ENCODE data around the gene CIPC.

Gene CIPC

GRCh38 chr14:77142005-77142800, 44.1 kb downstream of the CIPC start:
- DNase-seq (ENCODE audit: low read depth) = no peak
- in situ Hi-C loops (cut with HindIII; ENCODE audit: low sequenced_read_pairs) = no loop called here
- peak overlapping the region; percentile 31 for H3K4me3 ChIP-seq (ENCODE audit: low read depth, low read length)

GRCh38 chr14:77143071-77143470, 45.0 kb downstream of the CIPC start:
- in situ Hi-C loops (cut with HindIII; ENCODE audit: low sequenced_read_pairs) = no loop called here
- no peak for TF ChIP-seq CTCF (IDR thresholded peaks at IDR 0.05; ENCODE audit: low read depth, low read length, missing control alignments)
- no peak for DNase-seq (ENCODE audit: low read depth)

More at GRCh38 chr14:77142005-77142800, 44.1 kb downstream of the CIPC start:
- no peak for TF ChIP-seq CTCF (IDR thresholded peaks at IDR 0.05; ENCODE audit: low read depth, low read length, missing control alignments)

GRCh38 chr14:77144412-77145115, 46.5 kb downstream of the CIPC start:
- in situ Hi-C loops (cut with HindIII; ENCODE audit: low sequenced_read_pairs) = no loop called here
- no peak for DNase-seq (ENCODE audit: low read depth)
- TF ChIP-seq CTCF (IDR thresholded peaks at IDR 0.05; ENCODE audit: low read depth, low read length, missing control alignments) = no peak
- no peak overlapping the region for H3K4me3 ChIP-seq (ENCODE audit: low read depth, low read length)

More at GRCh38 chr14:77143071-77143470, 45.0 kb downstream of the CIPC start:
- H3K4me3 ChIP-seq (ENCODE audit: low read depth, low read length) = no peak overlapping the region

GRCh38 chr14:77145975-77146740, 48.1 kb downstream of the CIPC start:
- no peak for TF ChIP-seq CTCF (IDR thresholded peaks at IDR 0.05; ENCODE audit: low read depth, low read length, missing control alignments)
- in situ Hi-C loops (cut with HindIII; ENCODE audit: low sequenced_read_pairs) = no loop called here
- no peak for DNase-seq (ENCODE audit: low read depth)
- no peak overlapping the region for H3K4me3 ChIP-seq (ENCODE audit: low read depth, low read length)

- H3K4me3 ChIP-seq (ENCODE audit: low read depth, low read length) = no peak overlapping the region
- in situ Hi-C loops (cut with HindIII; ENCODE audit: low sequenced_read_pairs) = no loop called here
- no peak for TF ChIP-seq CTCF (IDR thresholded peaks at IDR 0.05; ENCODE audit: low read depth, low read length, missing control alignments)
- no peak for DNase-seq (ENCODE audit: low read depth)
Observed at GRCh38 chr14:77148510-77149231, 50.6 kb downstream of the CIPC start.

GRCh38 chr14:77151245-77151644, 53.2 kb downstream of the CIPC start:
- no peak for DNase-seq (ENCODE audit: low read depth)
- in situ Hi-C loops (cut with HindIII; ENCODE audit: low sequenced_read_pairs) = no loop called here
- no peak overlapping the region for H3K4me3 ChIP-seq (ENCODE audit: low read depth, low read length)
- peak; percentile 67 for TF ChIP-seq CTCF (IDR thresholded peaks at IDR 0.05; ENCODE audit: low read depth, low read length, missing control alignments)
